ES-I3 (cell line): ENCODE data around the gene HMGCS2.
"Not testable (repeated sequence)": the region's sequence is repeated elsewhere in the genome, so short reads cannot be mapped to it uniquely, and the experiment has no call there.

Source experiments
- H3K36me3 ChIP-seq: 2 replicates; pipeline ENCODE4 v1.6.1; 2013; ENCODE audit warnings: mild to moderate bottlenecking, low read length, control low read depth, moderate library complexity; ENCODE audit not compliant: insufficient read depth
- H3K4me1 ChIP-seq: 2 replicates; pipeline ENCODE4 v1.6.1; 2013; ENCODE audit warnings: mild to moderate bottlenecking, control low read depth, low read length; ENCODE audit not compliant: insufficient read depth
- H3K9ac ChIP-seq: 2 replicates; pipeline ENCODE4 v1.6.1; 2013; ENCODE audit warnings: low read depth, mild to moderate bottlenecking, low read length, moderate library complexity
- H3K9me3 ChIP-seq: 2 replicates; pipeline ENCODE4 v1.6.1; 2013; ENCODE audit warnings: mild to moderate bottlenecking, low read length, moderate library complexity; ENCODE audit not compliant: control insufficient read depth, insufficient read depth

HMGCS2 gene

DNA sequence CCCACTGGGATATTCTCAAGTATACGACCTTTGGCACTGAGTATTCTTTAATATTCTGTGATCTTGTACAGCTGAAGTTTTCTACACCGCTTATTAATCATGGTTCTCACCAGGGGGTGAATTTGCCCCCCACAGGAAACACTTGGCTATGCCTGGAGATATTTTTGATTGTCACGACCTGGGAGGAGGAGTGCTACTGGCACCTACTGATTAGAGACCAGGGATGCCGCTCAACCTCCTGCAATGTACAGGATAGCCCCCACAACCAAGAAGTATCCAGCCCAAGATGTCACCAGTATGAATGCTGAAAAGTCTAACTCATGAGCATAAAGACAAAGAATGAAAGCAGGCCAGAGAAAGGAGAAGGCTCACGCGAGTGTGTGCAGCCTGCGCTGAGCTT lies 28.9 kb upstream of the HMGCS2 start:
- H3K9ac ChIP-seq: no peak overlapping the region

DNA sequence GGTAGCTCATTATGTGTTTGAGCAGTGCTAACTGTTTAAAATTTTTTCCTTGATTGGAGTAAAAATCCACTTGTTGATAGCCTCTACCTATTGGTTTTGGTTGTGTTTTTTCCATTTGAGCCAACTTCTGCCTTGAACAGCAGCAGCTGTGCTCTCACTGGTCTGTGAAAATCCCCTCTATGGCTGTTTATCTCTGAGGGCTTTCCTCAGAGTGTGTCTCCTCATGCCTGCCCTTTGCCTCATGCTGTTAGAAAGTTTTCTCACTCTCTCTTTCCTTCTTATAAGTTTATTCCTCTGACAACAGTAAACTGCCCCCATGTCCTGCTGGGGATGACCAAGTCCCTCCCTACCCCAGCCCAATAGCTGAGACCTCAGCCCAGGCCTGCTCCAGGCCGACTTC lies 28.5 kb upstream of the HMGCS2 start:
- Histone ChIP-seq H3K9ac (no peak overlapping the region), H3K4me1 (no peaks in the 10 kb centered on the region)

More for the DNA sequence above, 28.9 kb upstream of the HMGCS2 start:
- H3K4me1 ChIP-seq: no peaks in the 10 kb centered on the region
- no peaks in the 10 kb centered on the region for H3K36me3 ChIP-seq
- H3K9me3 ChIP-seq: no peaks in the 10 kb centered on the region

DNA sequence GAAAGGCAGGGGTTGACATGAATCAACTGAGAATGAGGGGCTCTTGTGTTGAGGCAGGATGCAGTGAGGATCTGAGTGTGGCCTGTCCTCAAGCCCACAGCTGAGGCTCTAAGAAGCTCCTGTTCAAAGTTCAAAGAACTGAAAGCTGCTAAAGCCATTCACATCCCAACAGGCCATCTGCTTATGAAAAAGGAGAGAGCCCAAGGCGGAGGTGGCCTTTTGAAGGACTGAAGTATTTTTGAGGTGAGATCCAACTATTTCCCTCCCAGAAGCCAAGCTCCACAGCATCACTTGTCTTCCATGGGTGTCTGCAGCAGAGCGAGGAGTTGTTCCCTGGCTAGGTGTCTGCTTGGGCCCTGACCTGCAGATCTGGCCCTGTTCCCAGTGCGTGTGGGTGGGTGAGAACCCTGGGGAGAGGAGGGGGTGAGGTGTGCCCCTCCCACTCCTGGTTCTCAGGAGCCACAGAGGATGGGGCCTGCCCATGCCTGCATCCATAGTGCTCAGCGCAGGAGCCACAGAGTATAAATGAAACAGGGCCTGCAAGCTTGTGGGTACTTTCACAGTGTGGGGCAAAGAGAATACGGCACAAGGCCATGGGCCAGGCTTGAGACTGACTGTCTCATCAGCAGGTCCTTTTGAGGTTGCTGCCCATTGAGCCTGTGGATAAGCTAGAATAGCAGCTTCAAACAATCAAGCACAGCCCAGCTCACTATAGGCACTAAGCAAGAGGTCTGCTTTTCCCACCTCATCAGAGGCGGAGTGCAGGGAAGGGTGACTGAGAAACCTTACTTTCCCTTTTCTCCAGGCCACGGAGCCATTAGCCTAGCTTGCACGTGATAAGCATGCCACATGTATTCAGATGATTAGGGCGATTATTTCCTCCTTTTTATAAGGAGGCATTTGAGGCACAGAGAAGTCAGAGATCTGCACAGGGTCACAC lies 26.8 kb upstream of the HMGCS2 start:
- Histone ChIP-seq H3K36me3 (no peaks in the 10 kb centered on the region), H3K9ac (no peak overlapping the region), H3K9me3 (no peaks in the 10 kb centered on the region), H3K4me1 (no peaks in the 10 kb centered on the region)

More for the DNA sequence above, 28.5 kb upstream of the HMGCS2 start:
- Histone ChIP-seq H3K36me3 (no peaks in the 10 kb centered on the region), H3K9me3 (no peaks in the 10 kb centered on the region)

DNA sequence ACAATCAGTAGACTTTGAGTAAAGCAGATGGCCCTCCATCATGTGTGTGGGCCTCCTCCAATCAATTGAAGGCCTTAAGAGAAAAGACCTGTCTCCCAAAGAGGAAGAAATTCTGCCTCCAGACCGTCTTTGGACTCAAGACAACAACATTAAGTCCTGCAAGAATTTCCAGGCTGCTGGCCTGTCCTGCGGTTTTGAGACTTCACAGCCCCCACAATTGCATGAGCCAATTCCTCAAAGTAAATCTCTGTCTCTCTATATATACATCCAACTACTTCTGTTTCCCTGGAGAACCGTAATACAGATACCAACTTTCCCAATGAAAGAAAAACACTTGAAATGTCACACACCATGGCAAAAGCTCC lies 26.2 kb upstream of the HMGCS2 start:
- no peaks in the 10 kb centered on the region for H3K4me1 ChIP-seq
- H3K9me3 ChIP-seq: no peaks in the 10 kb centered on the region
- H3K9ac ChIP-seq: no peak overlapping the region
- H3K36me3 ChIP-seq: no peaks in the 10 kb centered on the region

DNA sequence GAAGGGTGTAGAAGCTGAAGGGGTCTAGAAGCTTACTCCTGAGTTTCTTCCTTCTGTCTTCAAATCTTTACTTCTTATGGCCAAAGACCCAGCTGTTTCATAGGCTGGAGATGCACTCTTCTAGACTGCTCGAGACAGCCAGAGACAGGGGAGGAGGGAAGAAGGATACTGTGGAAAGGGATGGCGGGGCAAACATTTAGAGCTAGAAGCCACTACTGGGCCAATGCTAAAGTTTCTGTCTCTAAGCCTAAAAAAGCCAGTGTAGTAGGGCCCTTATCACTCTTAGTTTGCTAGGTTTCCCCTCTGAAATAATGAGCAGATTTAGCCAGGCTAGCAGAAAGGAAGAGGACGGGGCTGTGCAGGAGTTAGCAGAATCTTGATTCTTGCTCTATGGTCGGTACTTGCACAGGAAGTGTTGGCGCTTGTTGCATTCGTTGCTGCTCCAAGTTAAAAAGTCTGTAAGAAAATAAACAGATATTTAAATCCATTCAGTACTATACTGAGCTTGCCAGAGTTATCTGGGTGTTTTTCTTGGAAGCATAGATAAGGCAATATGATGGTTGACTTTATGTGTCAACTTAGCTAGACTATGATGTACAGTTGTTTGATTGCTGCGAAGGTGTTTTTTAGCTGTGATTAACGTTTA lies 25.6 kb upstream of the HMGCS2 start:
- no peaks in the 10 kb centered on the region for H3K36me3 ChIP-seq
- no peaks in the 10 kb centered on the region for H3K9me3 ChIP-seq
- H3K9ac ChIP-seq: no peak overlapping the region
- H3K4me1 ChIP-seq: no peaks in the 10 kb centered on the region

DNA sequence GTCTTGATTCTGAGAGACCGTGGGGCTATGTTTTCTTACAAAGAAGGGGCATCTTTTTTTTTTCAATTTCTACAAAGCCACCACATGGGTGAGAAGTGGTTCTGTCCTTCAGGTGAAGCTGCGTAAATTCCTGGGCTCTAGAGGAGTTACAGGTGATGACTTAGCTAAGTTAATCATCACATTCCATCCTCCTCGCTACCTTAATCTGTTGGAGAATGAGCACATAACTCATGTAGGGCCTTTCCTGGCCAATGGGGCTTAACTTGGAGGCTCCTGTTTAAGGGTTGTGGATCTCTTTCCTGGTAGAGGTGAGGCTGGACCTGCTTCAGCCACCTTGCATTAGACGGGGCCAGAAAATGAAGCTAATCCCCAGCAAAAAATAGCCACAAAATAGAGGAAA lies 22.7 kb upstream of the HMGCS2 start:
- no peak overlapping the region for H3K9ac ChIP-seq
- H3K36me3 ChIP-seq: no peaks in the 10 kb centered on the region
- no peaks in the 10 kb centered on the region for H3K9me3 ChIP-seq
- H3K4me1 ChIP-seq: no peaks in the 10 kb centered on the region

DNA sequence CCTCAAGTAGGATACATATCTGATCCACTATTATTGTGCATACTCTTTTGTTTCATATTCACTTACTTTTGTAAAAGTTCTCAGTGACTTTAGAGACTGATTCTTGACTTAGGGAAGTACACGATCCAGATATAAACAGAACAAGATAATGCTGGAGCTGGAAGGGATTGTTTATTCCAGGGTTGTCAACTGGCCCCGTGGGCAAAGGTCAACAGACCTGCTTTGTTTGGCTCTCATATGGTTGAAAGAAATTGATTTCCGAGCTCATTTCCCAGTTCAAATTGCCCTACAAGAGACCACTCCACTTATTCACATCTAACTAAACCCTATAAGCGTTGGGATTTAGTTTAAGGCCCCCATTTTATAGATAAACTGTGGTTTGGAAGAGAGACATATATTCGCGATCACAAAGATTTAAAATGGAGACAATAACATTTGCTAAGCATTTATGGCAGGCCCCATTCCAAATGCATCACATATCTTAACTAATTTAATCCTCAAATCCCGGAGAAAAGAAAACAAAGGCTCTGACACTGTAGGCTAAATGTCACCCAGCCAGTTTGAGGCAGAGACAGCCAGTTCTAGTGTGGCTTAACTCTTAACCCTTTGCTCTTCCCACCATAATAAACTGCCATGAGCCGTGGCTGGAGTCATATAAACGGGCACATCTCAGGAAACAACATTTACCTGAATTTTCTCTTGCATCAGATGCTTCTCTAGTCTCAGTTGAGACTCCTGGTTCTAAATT lies 21.9 kb upstream of the HMGCS2 start:
- H3K9ac ChIP-seq: no peak overlapping the region

DNA sequence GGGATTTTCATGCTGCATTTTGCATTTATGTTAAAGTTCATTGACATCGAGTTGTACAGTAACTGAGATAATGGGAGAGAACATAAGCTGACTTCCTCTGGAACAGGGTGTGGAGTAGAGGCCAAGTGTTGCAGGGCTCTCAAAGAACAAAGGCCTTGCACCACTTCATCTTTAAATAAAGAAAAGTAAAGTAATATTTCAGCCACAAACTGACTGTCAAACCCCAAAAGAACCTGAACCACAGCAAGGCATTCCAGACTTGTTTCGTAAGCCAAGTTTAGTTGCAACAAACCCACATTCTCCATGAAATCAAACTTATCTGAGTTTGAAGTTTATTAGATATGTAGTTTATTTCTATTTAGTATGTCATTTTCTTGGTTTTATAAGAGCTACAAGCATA lies 19.1 kb upstream of the HMGCS2 start:
- H3K9ac ChIP-seq: no peak overlapping the region
- H3K36me3 ChIP-seq: no peaks in the 10 kb centered on the region
- H3K4me1 ChIP-seq: no peaks in the 10 kb centered on the region
- H3K9me3 ChIP-seq: no peaks in the 10 kb centered on the region

More for the DNA sequence above, 21.9 kb upstream of the HMGCS2 start:
- no peaks in the 10 kb centered on the region for H3K36me3 ChIP-seq
- no peaks in the 10 kb centered on the region for H3K9me3 ChIP-seq
- no peaks in the 10 kb centered on the region for H3K4me1 ChIP-seq

DNA sequence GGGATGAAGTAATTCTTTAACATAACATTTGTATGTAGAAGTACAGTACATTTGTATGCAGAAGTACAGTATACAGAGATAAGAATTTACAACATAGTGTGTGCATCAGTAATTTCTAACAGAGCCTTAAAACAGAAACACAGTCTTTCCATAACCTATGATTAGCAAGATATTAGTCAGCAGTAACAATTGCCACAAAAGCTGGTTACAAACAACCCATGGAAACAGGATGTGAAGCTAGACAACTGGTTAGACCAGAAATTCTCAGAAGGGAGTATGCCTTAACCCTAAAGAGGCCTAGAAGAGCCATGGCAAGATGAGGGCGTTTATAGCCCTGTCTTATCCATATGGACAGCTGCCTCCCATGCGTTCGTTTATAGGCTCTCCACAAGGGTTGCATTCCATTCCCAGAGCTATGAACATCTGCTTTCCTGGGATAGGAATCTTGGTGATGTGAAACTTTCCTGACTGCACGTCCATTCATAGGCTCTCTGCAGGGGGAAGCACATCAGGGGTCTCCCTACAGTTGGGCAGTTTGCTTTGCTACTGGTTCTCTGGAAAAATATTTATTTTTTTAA lies 17.9 kb upstream of the HMGCS2 start:
- not testable (repeated sequence) for H3K36me3 ChIP-seq, H3K4me1 ChIP-seq, H3K9ac ChIP-seq, H3K9me3 ChIP-seq

DNA sequence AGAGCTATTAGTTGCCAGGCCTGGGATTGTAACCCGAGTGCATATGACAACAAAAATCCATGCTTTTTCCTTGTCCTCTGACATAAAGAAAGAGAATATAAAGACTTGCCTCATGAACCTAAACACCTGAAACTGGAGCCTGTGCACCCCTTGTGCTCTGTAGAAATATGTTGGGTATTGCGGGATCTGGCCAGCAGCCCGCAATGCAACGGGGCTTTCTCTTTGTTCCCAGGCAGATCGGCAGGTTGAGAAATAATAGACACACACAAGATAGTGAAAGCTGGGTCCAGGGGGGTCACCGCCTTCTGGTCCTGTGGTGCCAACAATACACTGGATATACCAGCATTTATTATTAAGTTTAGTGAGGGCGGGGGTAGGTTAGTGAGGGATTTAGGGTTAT lies 17.3 kb upstream of the HMGCS2 start:
- H3K36me3 ChIP-seq, H3K9ac ChIP-seq, H3K4me1 ChIP-seq, H3K9me3 ChIP-seq: not testable (repeated sequence)

DNA sequence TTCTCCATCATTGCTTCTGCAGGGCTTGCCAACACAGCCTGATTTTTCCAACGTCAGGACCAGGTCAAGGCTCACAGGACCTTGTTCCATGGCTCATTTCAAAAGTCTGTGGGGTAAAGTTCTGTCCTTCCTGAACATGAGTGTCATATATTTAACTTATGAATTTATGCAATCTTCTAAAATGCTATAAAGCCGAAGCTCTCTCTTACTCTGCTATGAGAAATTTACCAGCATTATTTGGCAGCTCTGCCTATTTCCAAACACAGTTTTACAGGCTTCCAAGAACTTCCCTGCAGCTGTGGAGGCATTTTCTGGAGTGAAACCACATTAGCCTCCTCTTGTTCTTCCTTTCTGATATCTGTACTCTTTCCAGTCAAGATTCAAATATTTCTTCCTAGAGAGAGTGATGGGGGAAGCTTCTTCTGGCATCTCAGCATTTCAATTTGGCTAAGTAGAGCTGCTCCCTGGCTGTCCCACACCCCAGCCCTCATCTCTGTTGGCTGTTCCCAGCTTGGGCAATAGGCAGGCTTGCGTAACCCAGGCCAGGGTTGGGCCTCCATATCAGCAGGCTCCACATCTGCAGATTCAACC lies 15.6 kb upstream of the HMGCS2 start:
- H3K4me1 ChIP-seq: peaks cover 3% of the 10 kb centered on the region; the same call in 1 of the 2 replicates
- no peaks in the 10 kb centered on the region for H3K9me3 ChIP-seq
- no peak overlapping the region for H3K9ac ChIP-seq
- no peaks in the 10 kb centered on the region for H3K36me3 ChIP-seq

DNA sequence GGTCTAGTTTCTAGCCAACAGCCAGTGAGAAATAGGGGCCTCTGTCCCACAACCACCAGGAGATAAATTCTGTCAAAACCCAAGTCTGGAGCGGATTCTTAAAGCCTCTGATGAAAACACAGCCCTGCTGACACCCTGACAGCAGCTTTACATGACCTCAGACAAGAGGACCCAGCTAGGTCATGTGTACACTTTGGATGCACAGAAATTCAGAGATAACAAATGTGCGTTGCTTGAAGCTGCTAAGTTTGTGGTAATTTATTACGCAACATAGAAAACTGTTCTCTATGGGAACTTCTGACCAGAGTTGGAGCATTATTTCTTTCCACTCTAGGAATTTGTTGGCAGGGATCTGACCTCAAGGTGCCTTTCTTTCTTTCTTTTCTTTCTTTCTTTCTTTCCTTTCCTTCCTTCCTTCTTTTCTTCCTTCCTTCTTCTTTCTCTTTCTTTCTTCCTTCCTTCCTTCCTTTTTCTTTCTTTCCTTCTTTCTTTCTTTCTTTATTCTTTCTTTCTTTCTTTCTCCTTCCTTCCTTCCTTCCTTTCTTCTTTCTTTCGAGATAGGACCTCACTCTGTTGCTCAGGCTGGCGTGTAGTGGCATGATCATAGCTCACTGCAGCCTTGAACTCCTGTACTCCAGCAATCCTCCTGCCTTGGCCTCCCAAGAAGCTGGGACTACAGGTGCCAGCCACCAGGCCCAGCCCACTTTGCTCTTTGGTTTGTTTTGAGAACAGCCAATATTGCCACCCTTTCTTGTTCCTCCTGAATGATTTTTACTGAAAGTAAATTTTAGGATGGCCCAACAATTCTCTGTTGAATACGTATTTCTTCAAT lies 14.9 kb upstream of the HMGCS2 start:
- H3K4me1 ChIP-seq: peaks cover 3% of the 10 kb centered on the region; the same call in 1 of the 2 replicates
- H3K36me3 ChIP-seq: no peaks in the 10 kb centered on the region
- no peak overlapping the region for H3K9ac ChIP-seq

DNA sequence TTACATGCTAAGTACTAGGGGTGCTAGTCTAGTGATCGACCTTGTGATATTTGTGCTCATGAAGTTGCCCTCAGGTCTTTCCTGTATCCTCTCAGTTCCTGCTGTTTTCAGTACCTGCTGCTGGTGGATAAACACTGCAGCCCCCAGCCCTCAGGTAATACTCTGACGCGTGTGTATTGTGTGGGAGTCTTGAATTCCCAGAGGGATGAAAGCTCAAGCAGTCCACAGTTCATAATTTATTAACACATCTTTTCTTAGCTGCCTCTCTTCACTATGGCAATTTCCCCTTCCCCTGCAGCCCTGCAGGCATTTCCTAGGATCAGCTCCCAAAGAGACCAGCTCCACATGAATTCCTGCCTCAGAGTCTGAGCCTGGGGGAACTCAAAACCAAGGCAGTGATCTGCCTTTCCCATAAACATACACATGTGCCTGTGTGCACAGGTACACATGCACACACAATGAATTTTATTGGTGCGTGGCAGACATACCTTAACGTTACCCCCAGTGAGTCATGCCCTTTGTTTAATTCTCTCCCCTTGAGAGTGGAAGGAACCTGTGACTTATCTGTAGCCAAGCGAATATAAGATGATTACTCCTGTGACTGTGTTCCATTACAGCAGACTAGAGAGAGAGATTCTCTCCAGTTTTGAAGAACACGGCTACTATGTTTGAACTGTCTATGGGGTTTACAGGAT lies 14.1 kb upstream of the HMGCS2 start:
- Histone ChIP-seq H3K36me3 (no peaks in the 10 kb centered on the region), H3K4me1 (peaks cover 3% of the 10 kb centered on the region; the same call in 1 of the 2 replicates), H3K9ac (no peak overlapping the region), H3K9me3 (no peaks in the 10 kb centered on the region)

More for the DNA sequence above, 14.9 kb upstream of the HMGCS2 start:
- no peaks in the 10 kb centered on the region for H3K9me3 ChIP-seq
